A549 treated with dexamethasone at 1 μM for 4 hours (cell line): ENCODE results near the gene NDUFB4. TPM values are rescaled to one million over a fixed set of nuclear protein-coding genes. Genes with fewer than 3 reads are reported as not detected.

Experiments used
- total RNA-seq: library from RNA; stranded (reverse); fragments of 200-300 nt; extraction: Qiagen RNA extraction; gene quantifications from 5 replicates; pipeline ENCODE4 v1.2.3, GENCODE V29; 2022

The NDUFB4 gene
- total RNA-seq = 194 to 346 TPM (median 201 TPM) in 5 replicates

DNA sequence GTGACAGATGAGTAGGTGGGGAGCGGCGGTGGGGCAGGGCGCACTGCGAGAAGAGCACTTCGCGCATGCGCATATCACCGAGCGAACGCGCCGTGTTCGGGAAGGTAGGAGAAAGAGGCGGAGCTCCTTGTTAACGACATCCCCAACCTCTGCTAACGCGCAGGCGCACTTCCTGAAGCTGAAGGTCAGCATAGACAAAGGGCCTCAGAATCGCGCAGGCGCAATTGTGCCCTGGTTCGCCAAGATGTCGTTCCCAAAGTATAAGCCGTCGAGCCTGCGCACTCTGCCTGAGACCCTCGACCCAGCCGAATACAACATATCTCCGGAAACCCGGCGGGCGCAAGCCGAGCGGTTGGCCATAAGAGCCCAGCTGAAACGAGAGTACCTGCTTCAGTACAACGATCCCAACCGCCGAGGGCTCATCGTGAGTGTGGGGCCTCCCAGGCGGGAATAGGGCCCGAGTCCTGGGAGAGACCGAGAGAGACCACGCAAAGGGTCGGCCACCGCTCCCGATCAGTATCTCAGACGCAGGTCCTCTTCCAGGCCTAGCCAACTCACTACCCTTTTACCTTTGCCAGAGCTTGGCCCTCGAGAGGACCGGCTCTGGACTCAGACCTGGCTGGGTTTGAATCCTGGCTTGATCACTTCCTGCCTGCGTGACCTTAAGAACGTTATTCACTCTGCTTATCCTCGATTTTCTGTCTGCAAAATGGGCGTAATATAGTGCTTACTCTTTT is at the start of gene NDUFB4:
TSS of gene NDUFB4 (plus strand) at position 221 of the 737 bp plus-strand sequence. CDS start at position 245, 24 bp downstream.

Other genes with a start within 250 kb of the NDUFB4 start
- 12.1 to 19.3 TPM (median 14.5 TPM) in 5 replicates for gene LRRC58, start 247.0 kb upstream of the NDUFB4 start, total RNA-seq
- gene FSTL1, start 145.3 kb upstream of the NDUFB4 start, total RNA-seq = 44.5 to 74.3 TPM (median 60.0 TPM) in 5 replicates
- gene HGD, start 85.9 kb downstream of the NDUFB4 start, total RNA-seq = 17.7 to 25.2 TPM (median 21.9 TPM) in 5 replicates
- gene RABL3, start 146.2 kb downstream of the NDUFB4 start, total RNA-seq = 14.2 to 18.5 TPM (median 17.5 TPM) in 5 replicates
- 13.2 to 18.5 TPM (median 15.2 TPM) in 5 replicates for gene GTF2E1, start 146.4 kb downstream of the NDUFB4 start, total RNA-seq